ENCODE data around the gene OR2Y1.

GRCh38 chr5:180692429-180692828, 47.4 kb downstream of the OR2Y1 start:
- TF ChIP-seq, protein P1, sequence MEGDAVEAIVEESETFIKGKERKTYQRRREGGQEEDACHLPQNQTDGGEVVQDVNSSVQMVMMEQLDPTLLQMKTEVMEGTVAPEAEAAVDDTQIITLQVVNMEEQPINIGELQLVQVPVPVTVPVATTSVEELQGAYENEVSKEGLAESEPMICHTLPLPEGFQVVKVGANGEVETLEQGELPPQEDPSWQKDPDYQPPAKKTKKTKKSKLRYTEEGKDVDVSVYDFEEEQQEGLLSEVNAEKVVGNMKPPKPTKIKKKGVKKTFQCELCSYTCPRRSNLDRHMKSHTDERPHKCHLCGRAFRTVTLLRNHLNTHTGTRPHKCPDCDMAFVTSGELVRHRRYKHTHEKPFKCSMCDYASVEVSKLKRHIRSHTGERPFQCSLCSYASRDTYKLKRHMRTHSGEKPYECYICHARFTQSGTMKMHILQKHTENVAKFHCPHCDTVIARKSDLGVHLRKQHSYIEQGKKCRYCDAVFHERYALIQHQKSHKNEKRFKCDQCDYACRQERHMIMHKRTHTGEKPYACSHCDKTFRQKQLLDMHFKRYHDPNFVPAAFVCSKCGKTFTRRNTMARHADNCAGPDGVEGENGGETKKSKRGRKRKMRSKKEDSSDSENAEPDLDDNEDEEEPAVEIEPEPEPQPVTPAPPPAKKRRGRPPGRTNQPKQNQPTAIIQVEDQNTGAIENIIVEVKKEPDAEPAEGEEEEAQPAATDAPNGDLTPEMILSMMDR (conservative IDR thresholded peaks at IDR 0.05; ENCODE audit: low read depth, low read length) = no peak
- TF ChIP-seq POLR2A (IDR thresholded peaks at IDR 0.05; ENCODE audit: low read depth, low read length) = no peak
- TF ChIP-seq RCOR1 (IDR thresholded peaks at IDR 0.05; ENCODE audit: insufficient replicate concordance, low read length) = no peak
- no peak for TF ChIP-seq CEBPB (IDR thresholded peaks at IDR 0.05; ENCODE audit: low read depth, low read length)
- TF ChIP-seq MXI1 (IDR thresholded peaks at IDR 0.05; ENCODE audit: borderline replicate concordance, low read depth, low read length) = no peak
- TF ChIP-seq FOS (IDR thresholded peaks at IDR 0.05; ENCODE audit: low read depth, low read length) = no peak
- no peak for TF ChIP-seq SMC3 (IDR thresholded peaks at IDR 0.05; ENCODE audit: low read depth, low read length)
- no peak for TF ChIP-seq BHLHE40 (IDR thresholded peaks at IDR 0.05; ENCODE audit: low read depth, low read length)
- TF ChIP-seq RFX5 (IDR thresholded peaks at IDR 0.05; ENCODE audit: low read depth, low read length) = no peak
- TF ChIP-seq, protein P2, sequence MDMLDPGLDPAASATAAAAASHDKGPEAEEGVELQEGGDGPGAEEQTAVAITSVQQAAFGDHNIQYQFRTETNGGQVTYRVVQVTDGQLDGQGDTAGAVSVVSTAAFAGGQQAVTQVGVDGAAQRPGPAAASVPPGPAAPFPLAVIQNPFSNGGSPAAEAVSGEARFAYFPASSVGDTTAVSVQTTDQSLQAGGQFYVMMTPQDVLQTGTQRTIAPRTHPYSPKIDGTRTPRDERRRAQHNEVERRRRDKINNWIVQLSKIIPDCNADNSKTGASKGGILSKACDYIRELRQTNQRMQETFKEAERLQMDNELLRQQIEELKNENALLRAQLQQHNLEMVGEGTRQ (IDR thresholded peaks at IDR 0.05; ENCODE audit: low read depth, low read length) = no peak
- TF ChIP-seq RAD21 (IDR thresholded peaks at IDR 0.05; ENCODE audit: low read length) = no peak
- TF ChIP-seq MAFK (IDR thresholded peaks at IDR 0.05; ENCODE audit: low read depth, low read length) = no peak
- TF ChIP-seq NFE2L2 (IDR thresholded peaks at IDR 0.05; ENCODE audit: low read depth, low read length) = no peak
- no peak for TF ChIP-seq MAZ (IDR thresholded peaks at IDR 0.05; ENCODE audit: borderline replicate concordance, low read depth, low read length)
